ENCODE measurements around the gene SERTAD1.

SERTAD1 gene

DNA sequence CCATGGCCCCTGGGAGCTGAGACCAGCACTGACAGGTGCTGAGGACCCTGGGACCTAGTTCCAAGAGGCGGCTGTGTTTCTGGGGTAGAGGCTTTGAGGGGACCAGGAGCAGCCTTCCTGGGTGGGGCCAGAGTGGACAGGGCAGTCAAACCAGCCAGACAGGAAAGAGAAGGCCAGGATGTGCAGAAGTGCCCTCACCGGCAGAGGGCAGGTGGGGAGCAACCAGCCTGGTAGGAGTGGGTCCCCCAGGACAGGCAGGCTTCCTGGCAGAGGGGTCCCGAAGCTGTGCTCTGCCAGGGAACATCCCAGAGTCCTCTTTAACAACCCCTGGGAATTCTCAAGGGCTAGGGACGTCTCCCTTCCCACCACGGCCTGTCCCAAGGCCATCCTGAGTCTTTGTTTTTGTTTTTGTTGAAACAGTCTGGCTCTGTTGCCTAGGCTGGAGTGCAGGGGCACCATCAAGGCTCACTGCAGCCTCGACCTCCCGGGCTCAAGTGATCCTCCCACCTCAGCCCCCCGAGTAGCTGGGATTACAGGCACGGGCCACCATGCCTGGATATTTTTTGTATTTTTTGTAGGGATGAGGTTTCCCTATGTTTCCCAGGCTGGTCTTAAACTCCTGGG, 32.8 kb downstream of the SERTAD1 start:
- no peak for TF ChIP-seq ZNF274 (IDR thresholded peaks at IDR 0.05; ENCODE audit: low read depth, low read length)
- no peak overlapping the region for H3K4me3 ChIP-seq (ENCODE audit: low read length)

- TF ChIP-seq ZNF274 (IDR thresholded peaks at IDR 0.05; ENCODE audit: low read depth, low read length): no peak
- no peak overlapping the region for H3K4me3 ChIP-seq (ENCODE audit: low read length)
These were observed 33.7 kb downstream of the SERTAD1 start for GRCh38 chr19:40392123-40392522.

GRCh38 chr19:40390084-40390742, 35.6 kb downstream of the SERTAD1 start, which contains the start of gene HIPK4:
Gene HIPK4, minus strand, starts transcription at chr19:40390181. Its CDS starts 279 bp downstream, at chr19:40389902.
- no peak within 1 kb of the TSS for H3K4me3 ChIP-seq (ENCODE audit: low read length)
- TF ChIP-seq ZNF274 (IDR thresholded peaks at IDR 0.05; ENCODE audit: low read depth, low read length): no peak

- TF ChIP-seq ZNF274 (IDR thresholded peaks at IDR 0.05; ENCODE audit: low read depth, low read length): no peak
- H3K4me3 ChIP-seq (ENCODE audit: low read length): no peak overlapping the region
These were observed 36.2 kb downstream of the SERTAD1 start for GRCh38 chr19:40389404-40390083.

DNA sequence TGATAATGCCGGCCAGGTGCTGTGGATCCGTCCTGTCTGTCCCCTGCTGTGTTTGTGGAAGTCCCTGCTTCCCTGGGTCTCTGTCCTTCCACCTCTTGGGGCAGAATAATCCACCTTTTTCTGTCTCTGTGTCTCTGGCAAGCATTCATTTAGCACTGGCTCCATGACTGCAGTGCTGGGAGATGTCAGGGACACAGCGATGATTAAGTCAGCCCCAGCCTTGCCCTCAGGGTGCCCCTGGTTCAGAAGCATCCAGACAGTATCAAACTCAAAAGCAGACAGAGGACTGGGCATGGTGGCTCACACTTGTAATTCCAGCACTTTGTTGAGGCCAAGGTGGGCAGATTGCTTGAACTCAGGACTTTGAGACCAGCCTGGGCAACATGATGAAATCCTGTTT, 37.3 kb downstream of the SERTAD1 start:
- H3K4me3 ChIP-seq (ENCODE audit: low read length): no peak overlapping the region
- TF ChIP-seq ZNF274 (IDR thresholded peaks at IDR 0.05; ENCODE audit: low read depth, low read length): no peak

- H3K4me3 ChIP-seq (ENCODE audit: low read length): no peak overlapping the region
- TF ChIP-seq ZNF274 (IDR thresholded peaks at IDR 0.05; ENCODE audit: low read depth, low read length): no peak
These were observed 38.6 kb downstream of the SERTAD1 start for GRCh38 chr19:40387155-40387554.

GRCh38 chr19:40383668-40384248, 42.0 kb downstream of the SERTAD1 start:
- TF ChIP-seq ZNF274 (IDR thresholded peaks at IDR 0.05; ENCODE audit: low read depth, low read length): no peak
- H3K4me3 ChIP-seq (ENCODE audit: low read length): no peak overlapping the region

- H3K4me3 ChIP-seq (ENCODE audit: low read length): no peak overlapping the region
- no peak for TF ChIP-seq ZNF274 (IDR thresholded peaks at IDR 0.05; ENCODE audit: low read depth, low read length)
These were observed 44.5 kb downstream of the SERTAD1 start for GRCh38 chr19:40381321-40381720.

DNA sequence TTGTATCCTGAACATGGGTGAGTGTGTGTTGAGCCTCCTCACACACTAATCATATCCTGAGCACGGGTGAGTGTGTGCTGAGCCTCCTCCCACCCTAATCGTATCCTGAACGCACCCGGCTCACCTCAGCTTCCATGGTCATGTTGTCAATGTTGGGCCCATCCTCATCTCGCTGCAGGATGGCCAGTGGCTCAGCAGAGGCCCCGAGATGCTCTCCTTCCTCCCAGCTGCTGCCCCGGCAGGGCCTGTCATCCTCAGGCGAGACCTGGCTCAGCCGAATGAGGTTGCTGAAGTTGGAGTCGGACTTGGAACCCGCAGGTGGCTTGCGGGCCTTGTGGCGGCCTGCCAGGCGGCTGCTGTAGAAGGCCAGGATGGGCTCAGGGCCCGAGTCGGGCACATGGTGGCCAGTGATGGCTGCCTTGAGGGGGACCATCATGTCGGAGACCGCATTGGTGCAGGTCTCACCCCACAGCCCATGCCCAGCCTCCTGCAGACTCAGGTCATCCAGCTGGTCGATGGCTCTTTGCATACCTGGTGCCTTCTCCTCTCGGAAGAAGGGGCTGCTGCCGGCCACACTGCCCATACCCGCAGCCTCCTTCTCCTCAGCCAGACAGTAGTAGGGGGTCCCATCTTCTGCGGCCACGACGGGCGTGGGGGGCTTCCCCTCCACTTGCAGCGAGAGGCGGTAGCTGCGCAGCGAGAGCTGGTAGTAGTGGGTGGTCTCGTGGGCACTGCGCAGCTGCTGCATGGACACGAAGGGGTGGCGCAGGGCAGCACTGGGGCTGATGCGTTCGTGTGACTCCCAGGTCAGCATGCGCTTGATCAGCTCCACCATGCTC, 45.4 kb downstream of the SERTAD1 start:
- no peak for TF ChIP-seq ZNF274 (IDR thresholded peaks at IDR 0.05; ENCODE audit: low read depth, low read length)
- H3K4me3 ChIP-seq (ENCODE audit: low read length): no peak overlapping the region

GRCh38 chr19:40379446-40380198, 46.2 kb downstream of the SERTAD1 start:
- no peak for TF ChIP-seq ZNF274 (IDR thresholded peaks at IDR 0.05; ENCODE audit: low read depth, low read length)
- no peak overlapping the region for H3K4me3 ChIP-seq (ENCODE audit: low read length)

GRCh38 chr19:40378509-40378908, 47.3 kb downstream of the SERTAD1 start:
- no peak overlapping the region for H3K4me3 ChIP-seq (ENCODE audit: low read length)
- TF ChIP-seq ZNF274 (IDR thresholded peaks at IDR 0.05; ENCODE audit: low read depth, low read length): no peak

DNA sequence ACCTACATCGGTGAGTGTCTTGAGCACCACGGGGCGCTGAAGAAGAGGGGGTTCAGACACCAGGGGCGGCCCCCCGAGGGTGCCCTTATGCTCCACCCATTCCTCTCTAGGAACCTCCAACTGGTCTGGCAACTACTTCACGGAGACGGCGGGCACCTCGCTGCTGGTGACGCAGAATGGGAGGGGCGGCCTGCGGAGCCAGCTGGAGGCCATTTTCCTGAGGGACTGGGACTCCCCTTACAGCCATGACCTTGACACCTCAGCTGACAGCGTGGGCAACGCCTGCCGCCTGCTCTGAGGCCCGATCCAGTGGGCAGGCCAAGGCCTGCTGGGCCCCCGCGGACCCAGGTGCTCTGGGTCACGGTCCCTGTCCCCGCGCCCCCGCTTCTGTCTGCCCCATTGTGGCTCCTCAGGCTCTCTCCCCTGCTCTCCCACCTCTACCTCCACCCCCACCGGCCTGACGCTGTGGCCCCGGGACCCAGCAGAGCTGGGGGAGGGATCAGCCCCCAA, 47.9 kb downstream of the SERTAD1 start:
- TF ChIP-seq ZNF274 (IDR thresholded peaks at IDR 0.05; ENCODE audit: low read depth, low read length): no peak
- H3K4me3 ChIP-seq (ENCODE audit: low read length): no peak overlapping the region

- no peak for TF ChIP-seq ZNF274 (IDR thresholded peaks at IDR 0.05; ENCODE audit: low read depth, low read length)
- H3K4me3 ChIP-seq (ENCODE audit: low read length): no peak overlapping the region
These were observed 49.4 kb downstream of the SERTAD1 start for GRCh38 chr19:40376286-40376862.
